Non-pigmented ciliary epithelial cell (primary cell): Measurements from ENCODE around the gene FBXW4.

Experiments
- DNase-seq: peaks from one replicate; pipeline ENCODE4 v3.0.0-alpha.2; 2010; ENCODE audit warnings: low read depth

The FBXW4 gene

GRCh38 chr10:101696632-101697031, 1.7 kb upstream of the FBXW4 start:
- no peak for DNase-seq

- no peak for DNase-seq
These were observed 477 bp upstream of the FBXW4 start for GRCh38 chr10:101695404-101695890.

- DNase-seq: no peak
These were observed 844 bp downstream of the FBXW4 start for GRCh38 chr10:101693978-101694673.

GRCh38 chr10:101693651-101693977, 1.4 kb downstream of the FBXW4 start:
- DNase-seq: no peak

- no peak for DNase-seq
These were observed 3.9 kb downstream of the FBXW4 start for GRCh38 chr10:101691081-101691480.

GRCh38 chr10:101690461-101690860, 4.5 kb downstream of the FBXW4 start:
- no peak for DNase-seq

- no peak for DNase-seq
These were observed 7.8 kb downstream of the FBXW4 start for GRCh38 chr10:101687071-101687658.

- no peak for DNase-seq
These were observed 8.6 kb downstream of the FBXW4 start for GRCh38 chr10:101686133-101686925.

GRCh38 chr10:101684782-101685181, 10.2 kb downstream of the FBXW4 start:
- DNase-seq: no peak

GRCh38 chr10:101683276-101683675, 11.7 kb downstream of the FBXW4 start:
- DNase-seq: no peak

GRCh38 chr10:101682172-101682825, 12.7 kb downstream of the FBXW4 start:
- no peak for DNase-seq

- DNase-seq: no peak
These were observed 18.4 kb downstream of the FBXW4 start for GRCh38 chr10:101676565-101676964.

GRCh38 chr10:101675115-101675514, 19.9 kb downstream of the FBXW4 start:
- DNase-seq: no peak

GRCh38 chr10:101672536-101672935, 22.4 kb downstream of the FBXW4 start:
- DNase-seq: no peak

GRCh38 chr10:101671453-101671852, 23.5 kb downstream of the FBXW4 start:
- DNase-seq: no peak

- DNase-seq: no peak
These were observed 24.3 kb downstream of the FBXW4 start for GRCh38 chr10:101670635-101671034.

GRCh38 chr10:101669181-101669580, 25.8 kb downstream of the FBXW4 start:
- DNase-seq: no peak

GRCh38 chr10:101668566-101668965, 26.4 kb downstream of the FBXW4 start:
- no peak for DNase-seq

GRCh38 chr10:101666083-101666482, 28.9 kb downstream of the FBXW4 start:
- no peak for DNase-seq

- DNase-seq: no peak
These were observed 31.9 kb downstream of the FBXW4 start for GRCh38 chr10:101663097-101663496.

- DNase-seq: no peak
These were observed 34.7 kb downstream of the FBXW4 start for GRCh38 chr10:101660256-101660655.

- no peak for DNase-seq
These were observed 36.0 kb downstream of the FBXW4 start for GRCh38 chr10:101658975-101659374.

- no peak for DNase-seq
These were observed 38.1 kb downstream of the FBXW4 start for GRCh38 chr10:101656890-101657289.
